GM10847 (cell line): Measurements from ENCODE around the gene PPP4R4.

ENCODE experiments used
- POLR2A ChIP-seq: IDR thresholded peaks from 2 replicates; pipeline ENCODE4 v1.6.1; 2011; ENCODE audit not compliant: insufficient read length; ENCODE audit errors: extremely low read depth

PPP4R4 gene

DNA sequence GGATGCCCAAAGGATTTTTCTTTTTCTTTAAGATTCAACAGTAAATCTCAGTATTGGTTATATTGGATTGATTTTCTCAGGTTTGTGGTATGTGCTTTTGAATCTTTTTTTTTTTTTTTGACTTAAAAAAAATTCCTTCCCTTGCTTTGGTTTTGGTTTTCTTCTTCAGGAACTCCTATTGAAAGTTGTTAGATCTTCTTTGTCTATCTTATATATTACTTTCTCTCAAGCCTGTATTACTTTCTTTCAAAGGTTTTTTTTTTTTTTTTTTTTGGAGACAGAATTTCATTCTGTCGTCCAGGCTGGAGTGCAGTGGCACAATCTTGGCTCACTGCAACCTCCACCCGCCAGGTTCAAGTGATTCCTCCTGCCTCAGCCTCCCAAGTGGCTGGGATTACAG, 21.9 kb downstream of the PPP4R4 start:
- no peak for TF ChIP-seq POLR2A

DNA sequence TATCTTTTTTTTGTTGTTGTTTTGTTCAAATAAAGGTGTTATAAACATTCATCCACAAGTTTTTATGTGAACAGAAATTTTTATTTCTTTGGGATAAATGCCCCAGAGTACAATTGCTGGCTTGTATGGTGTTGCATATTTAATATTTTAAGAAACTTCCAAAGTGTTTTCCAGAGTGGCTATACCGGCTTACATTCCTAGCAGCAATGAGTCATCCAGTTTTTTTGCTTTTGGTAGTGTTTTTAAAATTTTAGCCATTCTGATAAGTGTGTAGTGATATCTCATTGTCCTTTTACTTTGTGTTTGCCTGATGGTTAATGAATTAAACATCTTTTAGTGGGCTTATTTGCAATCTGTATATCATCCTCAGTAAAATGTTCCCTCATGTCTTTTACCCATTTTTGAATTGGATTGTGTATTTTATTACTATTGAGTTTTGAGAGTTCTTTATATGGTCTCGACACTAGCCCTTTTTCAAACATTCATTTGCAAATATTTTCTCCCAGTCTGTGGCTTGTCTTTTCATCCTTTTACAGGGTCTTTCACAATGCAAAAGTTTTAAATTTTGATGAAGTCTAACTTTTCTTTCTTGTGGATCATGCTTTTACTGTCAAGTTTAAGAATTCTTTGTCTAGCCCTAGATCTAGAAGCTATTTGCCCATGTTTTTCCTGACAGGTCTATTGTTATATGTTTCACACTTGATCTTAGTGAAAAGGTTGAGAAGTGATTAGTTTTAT, 29.5 kb downstream of the PPP4R4 start:
- TF ChIP-seq POLR2A: no peak

DNA sequence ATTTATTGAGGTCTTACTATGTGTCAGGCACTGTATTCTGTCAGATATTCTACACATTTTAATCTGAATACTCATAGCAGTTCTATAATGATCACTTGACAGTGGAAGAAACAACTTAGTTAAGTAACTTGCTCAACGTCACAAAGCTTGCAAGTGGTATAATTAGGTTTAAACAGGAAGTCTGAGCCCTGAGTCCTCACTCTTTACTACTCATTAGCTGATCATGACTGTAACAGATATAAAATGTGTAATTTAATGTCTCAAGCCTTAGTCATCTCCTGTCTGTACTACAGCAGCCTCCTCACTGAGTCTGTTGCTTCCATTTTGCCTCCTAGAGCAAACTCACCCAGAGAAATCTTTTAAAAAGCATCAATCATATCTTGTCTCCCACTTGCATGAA, 38.9 kb downstream of the PPP4R4 start:
- TF ChIP-seq POLR2A: no peak

DNA sequence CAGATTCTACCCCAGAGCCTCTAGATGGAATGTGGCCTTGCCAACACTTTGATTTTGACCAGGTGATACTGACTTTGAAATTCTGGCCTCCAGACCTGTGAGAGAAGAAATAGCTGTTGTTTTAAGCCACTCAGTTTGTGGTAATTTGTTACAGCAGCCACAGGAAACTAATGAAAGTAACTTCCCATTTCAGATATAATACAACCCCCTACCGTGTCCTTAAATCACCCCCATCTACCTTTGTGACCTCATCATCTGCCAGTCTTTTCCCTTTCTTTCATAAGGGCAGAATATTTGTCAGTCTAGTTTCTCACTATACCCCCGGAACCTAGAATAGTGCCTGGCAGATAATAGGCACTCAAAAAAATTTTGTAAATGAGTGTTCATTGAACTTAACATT, 39.6 kb downstream of the PPP4R4 start:
- TF ChIP-seq POLR2A: no peak

DNA sequence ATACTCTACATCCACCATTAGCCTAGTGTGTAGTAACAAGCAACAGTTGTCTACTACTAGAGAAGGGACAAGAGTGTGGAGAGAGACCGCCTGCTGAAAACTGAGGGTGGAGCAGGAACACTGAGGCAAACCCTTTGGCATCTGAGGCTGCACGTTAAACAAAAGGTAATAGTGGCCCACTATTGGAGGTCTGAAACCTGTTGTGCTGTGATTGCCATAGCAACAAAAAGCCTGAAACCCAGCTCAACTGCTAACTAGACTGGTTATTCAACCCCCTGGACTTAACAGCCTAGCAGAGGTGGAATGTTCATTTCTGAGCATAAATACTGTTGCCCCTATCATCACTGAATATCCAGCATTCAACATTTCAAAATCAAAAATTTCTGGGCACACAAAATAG, 43.0 kb downstream of the PPP4R4 start:
- TF ChIP-seq POLR2A: no peak

DNA sequence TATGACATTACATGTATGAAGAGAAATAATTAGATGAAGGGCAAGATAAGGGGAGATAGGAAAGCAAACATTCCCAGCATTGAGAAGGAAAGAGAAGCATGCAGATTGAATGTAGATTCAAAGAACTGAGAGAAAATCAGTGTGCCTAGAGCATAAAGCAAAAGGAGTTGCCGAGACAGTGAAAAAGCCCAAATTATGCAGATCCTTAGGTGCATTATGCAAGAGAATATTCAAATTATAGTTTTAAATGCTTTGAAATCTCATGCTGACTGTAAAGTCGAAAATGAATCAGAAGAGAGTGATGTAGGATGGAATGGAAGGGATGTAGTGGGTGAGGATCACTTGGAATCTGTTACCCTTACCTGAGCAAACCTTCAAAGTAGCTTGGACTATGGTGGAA, 49.9 kb downstream of the PPP4R4 start:
- TF ChIP-seq POLR2A: no peak

DNA sequence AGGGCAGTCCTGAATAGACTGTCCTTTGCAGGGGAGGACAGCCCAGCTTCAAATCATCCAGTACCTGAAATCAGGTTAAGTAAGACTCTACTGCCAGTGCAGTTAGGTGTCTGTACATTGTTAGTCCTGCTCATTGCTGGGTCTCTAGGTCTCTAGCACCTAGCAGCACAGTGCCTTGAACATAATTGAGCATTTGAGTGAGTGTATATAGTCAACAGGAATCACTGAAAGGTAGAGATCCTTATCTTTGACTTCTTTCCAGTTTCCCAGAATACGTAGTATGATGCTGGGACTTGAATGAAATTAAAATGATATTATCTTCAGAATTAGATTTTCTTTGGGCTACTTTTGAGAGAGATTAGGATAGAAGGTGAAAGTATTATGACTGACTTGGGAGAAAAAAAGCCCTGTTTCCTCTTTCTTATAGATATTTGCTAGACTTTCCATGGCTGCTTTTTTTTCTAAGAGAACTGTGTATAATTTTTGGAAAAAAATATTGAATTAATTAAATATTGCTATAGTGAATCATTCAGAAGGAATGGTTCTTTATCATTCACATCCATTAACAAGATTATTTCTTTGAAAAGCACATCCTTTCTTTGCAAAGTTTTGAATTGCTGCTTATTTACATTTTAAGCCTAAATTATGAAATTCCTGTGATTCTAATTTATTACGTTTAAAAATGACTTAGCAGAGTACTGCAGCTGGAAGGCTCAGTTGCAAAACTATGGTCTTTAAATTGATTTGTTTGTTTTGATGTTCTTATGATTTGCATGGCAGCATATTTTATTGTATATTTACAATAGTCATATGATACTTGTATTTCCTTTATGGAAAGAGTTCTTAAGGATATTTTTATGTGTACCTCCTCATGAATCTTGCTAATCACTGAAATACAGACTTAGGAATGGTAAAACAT, 51.6 kb downstream of the PPP4R4 start:
- TF ChIP-seq POLR2A: no peak

DNA sequence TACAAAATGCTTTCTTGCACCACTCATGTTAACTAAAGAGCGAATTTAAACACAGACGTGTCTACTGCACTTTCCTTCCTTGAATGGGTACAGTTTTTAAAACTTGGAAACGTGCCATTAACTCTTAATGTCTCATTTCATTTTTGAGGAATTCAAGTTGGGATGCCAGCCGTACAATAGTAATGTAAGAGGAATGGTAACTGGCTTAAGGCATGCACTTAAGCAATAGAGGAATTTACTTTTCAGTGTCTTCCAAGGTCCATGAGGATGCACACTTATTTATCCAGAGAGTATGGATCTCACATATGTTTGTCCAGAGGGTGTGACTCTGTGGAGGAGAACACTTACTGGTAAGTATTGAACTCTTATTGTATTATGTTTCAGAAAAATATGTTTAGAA, 52.9 kb downstream of the PPP4R4 start:
- TF ChIP-seq POLR2A: no peak

DNA sequence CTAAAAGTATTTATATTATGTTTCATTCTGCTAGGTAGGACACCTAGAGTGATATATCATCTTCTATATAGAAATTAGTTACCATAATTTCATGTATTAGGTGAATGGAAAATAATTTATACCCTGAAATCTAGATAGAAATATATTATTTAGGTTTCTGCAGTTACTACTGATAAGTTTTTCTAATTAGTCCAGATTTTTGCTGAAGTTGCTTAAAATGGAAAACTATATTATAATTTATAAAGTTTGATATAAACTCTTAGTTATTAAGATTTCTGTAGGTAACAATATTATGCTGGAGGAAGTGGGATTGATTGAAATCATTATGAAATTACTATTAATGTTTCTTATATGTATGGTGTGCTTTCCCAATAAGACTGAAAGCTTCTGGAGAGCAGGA, 62.9 kb downstream of the PPP4R4 start:
- TF ChIP-seq POLR2A: no peak

DNA sequence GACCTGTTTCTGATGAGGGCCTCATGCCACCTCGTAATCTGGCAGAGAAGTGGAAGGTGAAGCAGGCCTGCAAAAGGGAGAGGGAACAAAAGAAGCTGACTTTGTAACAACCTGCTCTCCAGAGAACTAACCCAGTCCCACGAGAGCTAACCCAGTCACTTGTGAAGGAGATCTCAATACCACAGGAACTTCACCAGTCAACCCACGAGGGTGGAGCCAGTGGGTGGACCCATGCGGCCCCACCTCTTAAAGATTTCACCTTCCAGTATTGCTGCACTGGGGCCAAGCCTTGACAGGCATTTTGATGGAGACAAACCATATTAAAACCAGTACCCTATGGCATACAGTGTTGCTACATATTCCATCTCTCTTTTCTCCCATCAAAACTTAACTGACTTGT, 63.9 kb downstream of the PPP4R4 start:
- TF ChIP-seq POLR2A: no peak

DNA sequence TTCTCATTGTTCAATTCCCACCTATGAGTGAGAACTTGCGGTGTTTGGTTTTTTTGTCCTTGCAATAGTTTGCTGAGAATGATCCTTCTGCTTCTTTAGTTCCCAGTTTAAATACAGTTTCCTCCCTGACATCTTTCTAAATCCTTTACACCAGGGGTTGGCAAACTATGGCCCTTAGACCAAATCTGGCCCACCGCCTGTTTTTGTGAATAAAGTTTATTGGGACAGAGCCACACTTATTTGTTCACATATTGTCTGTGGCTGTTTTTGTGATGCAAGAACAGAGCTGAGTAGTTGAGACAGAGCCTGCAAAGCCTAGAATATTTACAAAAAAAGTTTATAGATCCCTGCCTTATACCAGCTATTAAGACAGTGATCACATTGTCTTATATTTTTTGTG, 65.3 kb downstream of the PPP4R4 start:
- TF ChIP-seq POLR2A: no peak

DNA sequence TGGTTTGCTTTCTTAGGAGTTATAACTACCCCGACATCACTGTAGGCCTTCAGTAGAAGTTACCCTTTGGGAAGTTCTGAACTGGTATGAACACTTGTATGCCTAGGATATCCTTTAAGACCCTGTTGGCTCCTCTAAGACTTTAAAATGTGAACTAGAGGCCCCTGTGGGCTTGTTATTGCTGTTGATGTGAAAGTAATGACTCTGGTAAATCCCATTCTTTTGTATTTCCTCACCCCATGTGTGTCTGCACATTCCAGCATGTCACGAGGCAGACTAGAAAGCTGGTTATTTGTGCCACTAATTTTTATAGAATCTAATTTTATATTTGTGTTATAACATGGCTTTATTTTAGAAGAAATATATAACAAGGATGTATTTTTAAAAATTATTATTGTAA, 70.1 kb downstream of the PPP4R4 start:
- no peak for TF ChIP-seq POLR2A

DNA sequence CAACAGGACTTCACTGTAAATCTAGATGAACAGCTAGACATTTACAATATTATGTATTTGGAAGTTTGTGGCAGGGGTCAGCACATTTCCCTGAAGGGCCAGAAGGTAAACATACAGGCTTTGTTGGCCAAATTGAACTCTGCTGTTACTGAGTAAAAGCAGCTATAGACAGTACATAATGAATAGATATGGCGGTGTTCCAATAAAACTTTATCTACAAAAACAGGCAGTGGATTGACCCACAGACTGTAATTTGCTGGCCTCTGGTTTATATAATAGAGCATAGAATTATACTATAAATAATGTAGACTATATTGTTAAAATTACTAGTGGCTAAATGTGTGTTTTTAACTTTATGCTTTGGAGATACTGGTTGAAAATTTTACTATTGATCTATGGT, 93.2 kb downstream of the PPP4R4 start:
- no peak for TF ChIP-seq POLR2A

DNA sequence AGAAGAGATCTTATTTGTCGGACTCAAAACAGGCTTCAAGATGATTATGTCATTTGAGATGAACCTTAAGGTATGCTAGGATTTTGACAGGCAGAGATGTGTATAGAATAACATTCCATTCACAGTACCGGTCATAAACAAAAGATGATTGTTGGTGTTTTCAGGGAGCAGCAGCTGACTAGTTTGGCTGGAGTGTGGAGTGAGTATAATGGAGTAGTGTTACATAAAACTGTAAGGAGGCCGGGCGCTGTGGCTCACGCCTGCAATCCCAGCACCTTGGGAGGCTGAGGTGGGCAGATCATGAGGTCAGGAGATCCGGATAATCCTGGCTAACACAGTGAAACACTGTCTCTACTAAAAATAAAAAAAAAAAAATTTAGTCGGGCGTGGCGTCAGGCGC, 95.0 kb downstream of the PPP4R4 start:
- TF ChIP-seq POLR2A: no peak

DNA sequence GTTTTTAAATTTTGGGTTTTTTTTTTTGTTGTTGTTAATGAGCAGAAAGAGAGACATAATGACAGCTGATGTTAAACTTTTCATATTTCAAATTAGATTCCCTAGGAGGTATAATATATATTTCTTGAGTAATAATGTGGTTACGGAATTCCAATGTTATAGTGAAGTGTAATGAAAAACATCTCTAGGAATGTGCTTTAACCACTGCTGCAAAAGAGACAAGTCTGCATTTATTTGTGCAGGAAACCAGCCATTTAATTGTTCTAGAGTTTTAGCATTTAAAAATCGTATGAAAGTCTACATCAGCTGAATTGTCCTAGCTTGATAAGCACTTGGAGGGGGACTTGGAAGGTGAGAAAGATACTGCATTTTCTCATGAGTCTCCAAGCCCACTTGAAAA, 104.6 kb downstream of the PPP4R4 start:
- TF ChIP-seq POLR2A: no peak

DNA sequence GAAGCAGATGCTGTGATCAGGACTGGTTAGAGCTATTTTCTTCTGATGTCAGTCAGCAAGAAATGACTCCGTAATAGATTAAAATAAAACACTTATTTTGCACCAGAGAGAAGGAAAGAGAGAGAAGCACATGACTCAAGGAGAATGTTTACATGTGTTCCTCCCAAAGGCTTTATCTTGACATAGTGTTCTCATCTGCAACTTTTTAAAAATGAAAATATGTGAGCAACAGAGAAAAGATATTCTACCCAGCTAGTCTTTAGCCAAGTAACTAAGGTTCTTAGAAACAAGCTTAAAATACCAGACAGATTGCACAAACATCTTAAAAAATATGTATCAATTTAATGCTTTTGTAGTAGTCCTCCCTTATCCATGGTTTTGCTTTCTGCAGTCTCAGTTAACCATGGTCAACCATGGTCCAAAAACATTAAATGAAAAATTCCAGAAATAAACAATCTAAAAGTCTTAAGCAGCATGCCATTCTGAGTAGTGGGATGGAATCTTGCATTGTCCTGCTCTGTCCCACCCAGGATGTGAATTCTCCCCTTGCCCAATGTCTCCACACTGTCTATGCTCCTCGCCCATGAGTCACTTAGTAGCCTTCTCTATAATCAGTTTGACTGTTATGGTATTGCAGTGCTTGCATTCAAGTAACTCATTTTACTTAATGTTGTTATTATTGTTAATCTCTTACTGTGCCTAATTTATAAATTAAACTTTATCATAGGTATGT, 109.0 kb downstream of the PPP4R4 start:
- no peak for TF ChIP-seq POLR2A
